ENCODE measurements around the gene OR52I2.

The OR52I2 gene

GRCh38 chr11:4581443-4581842 lies at the start of gene OR52I2:
Gene OR52I2, plus strand, starts transcription at chr11:4581743.
- in situ Hi-C loops (cut with MboI; ENCODE audit: low sequenced_read_pairs), result no loop called here

GRCh38 chr11:4539603-4540219 lies 41.8 kb upstream of the OR52I2 start:
- in situ Hi-C loops (cut with MboI; ENCODE audit: low sequenced_read_pairs), result loop anchor here (10.0 kb wide), 1 partner anchor 355 kb away; no protein-coding TSS in a partner anchor

DNA sequence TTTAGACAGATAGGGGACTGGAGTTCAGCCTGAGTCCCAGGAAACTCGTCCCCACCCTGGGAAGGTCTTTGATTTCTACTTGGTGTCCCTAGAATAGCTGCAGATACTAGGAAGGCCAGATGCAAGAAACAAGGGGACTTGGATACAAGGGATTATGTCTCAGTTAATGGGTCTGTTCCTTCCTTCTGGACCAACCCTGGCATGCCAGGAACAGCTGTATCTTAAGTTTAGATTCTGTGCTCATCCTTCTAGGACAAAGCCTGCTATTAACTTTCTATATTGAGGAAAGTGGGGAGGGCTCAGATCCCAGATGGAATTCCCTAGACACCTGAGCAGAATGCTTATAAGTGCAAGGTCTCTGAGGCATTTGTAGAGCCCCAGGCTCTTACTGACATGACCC lies 40.5 kb upstream of the OR52I2 start:
- in situ Hi-C loops (cut with MboI; ENCODE audit: low sequenced_read_pairs), result loop anchor here (10.0 kb wide), 1 partner anchor 356 kb away; no protein-coding TSS in a partner anchor

- in situ Hi-C loops (cut with MboI; ENCODE audit: low sequenced_read_pairs), result loop anchor here (10.0 kb wide), 1 partner anchor 359 kb away; no protein-coding TSS in a partner anchor
These were observed 38.0 kb upstream of the OR52I2 start for GRCh38 chr11:4543561-4543960.

- in situ Hi-C loops (cut with MboI; ENCODE audit: low sequenced_read_pairs), result loop anchor here (10.0 kb wide), 1 partner anchor 360 kb away; no protein-coding TSS in a partner anchor
These were observed 36.7 kb upstream of the OR52I2 start, which contains the start of gene OR52M1 for GRCh38 chr11:4544891-4545290. Gene OR52M1, plus strand, starts transcription at chr11:4545191. Its CDS starts 0 bp downstream, at chr11:4545191.

GRCh38 chr11:4546878-4547277 lies 34.7 kb upstream of the OR52I2 start:
- in situ Hi-C loops (cut with MboI; ENCODE audit: low sequenced_read_pairs), result loop anchor here (10.0 kb wide), 1 partner anchor 362 kb away; no protein-coding TSS in a partner anchor

- in situ Hi-C loops (cut with MboI; ENCODE audit: low sequenced_read_pairs), result loop anchor here (10.0 kb wide), 1 partner anchor 363 kb away; no protein-coding TSS in a partner anchor
These were observed 34.1 kb upstream of the OR52I2 start for GRCh38 chr11:4547416-4547815.

DNA sequence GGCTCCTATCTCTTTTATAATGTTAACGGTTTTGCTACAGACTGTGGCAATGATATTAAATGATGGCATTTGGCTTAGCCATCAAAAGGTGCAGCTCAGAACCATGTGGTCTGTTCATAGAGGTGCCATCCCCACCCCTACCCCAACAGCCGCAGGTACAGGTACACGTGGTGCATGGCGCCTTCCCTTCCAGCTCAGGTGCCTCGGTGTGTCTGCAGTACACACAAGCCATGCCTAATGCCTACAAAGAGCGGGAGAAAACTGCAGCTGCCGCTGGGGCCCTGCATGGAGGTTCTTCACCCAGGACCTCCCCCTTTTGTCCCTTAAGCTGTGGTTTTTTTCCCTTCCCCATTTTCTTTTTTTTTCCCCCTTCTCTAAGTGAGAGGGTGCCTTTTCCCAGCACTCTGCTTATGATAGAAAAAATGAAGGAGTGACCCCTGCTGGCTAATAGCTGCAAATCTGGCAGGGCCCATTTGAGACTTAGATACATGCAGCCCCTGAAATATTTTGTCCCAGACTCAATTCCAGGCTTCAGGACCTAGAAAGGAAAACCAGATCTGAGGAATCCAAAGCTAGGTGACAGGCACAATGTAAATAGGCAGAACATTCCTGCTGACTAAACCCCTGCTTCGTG lies 30.1 kb upstream of the OR52I2 start:
- in situ Hi-C loops (cut with MboI; ENCODE audit: low sequenced_read_pairs), result no loop called here

DNA sequence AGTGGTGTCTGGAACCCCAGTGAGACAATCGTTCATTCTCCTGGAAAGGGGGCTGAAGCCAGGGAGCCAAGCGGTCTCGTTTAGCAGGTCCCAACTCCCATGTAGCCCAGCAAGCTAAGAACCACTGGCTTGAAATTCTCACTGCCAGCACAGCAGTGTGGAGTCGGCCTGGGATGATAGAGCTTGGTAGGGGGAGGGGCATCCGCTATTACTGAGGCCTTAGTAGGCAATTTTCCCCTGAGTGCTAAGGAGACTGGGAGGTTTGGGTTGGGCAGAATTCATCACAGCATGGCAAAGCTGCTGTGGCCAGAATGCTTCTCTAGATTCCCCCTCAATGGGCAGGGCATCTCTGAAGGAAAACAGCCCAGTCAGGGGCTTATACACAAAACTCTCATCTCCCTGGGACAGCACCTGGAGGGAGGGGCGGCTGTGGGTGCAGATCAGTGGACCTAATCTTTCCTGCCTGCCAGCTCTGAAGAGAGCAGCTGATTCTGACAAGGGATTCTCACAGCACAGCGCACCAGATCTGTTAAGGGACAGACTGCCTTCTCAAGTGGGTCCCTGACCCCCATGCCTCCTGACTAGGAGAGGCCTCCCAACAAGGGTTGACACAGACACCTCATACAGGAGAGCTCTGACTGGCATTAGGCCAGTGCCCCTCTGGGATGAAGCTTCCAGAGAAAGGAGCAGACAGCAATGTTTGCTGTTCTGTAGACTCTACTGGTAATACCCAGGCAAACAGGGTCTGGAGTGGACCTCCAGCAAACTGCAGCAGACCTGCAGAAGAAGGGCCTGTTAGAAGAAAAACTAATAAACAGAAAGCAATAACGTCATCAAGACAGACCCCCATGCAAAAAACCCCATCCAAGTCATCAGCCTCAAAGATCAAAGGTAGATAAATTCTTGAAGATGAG lies 21.8 kb upstream of the OR52I2 start:
- in situ Hi-C loops (cut with MboI; ENCODE audit: low sequenced_read_pairs), result no loop called here

DNA sequence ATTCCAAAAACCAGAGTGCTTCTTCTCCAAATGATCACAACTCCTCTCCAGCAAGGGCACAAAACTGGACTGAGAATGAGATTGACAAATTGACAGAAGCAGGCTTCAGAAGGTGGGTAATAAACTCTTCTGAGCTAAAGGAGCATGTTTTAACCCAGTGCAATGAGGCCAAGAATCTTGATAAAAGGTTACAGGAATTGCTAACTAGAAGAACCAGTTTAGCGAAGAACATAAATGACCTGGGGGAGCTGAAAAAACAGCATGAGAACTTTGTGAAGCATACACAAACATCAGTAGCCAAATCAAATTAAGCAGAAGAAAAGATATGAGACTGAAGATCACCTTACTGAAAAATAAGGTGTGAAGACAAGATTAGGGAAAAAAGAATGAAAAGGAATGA lies 21.1 kb upstream of the OR52I2 start:
- in situ Hi-C loops (cut with MboI; ENCODE audit: low sequenced_read_pairs), result no loop called here

GRCh38 chr11:4565371-4565770 lies 16.2 kb upstream of the OR52I2 start:
- in situ Hi-C loops (cut with MboI; ENCODE audit: low sequenced_read_pairs), result no loop called here

DNA sequence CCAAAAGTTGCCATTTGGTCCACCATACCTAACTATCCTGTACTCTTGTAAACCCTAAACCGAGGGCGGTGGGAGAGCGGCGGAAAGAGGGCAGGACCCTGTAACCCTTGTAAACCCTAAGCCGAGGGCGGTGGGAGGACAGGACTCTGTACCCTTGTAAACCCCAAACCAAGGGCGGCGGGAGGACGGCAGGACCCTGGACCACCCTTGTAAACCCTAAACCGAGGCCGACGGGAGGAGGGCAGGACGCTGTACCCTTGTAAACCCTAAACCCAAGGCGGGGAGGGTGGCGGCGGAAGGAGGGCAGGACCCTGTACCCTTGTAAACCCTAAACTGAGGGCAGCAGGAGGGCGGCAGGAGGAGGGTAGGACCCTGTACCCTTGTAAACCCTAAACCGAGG lies 12.5 kb upstream of the OR52I2 start:
- in situ Hi-C loops (cut with MboI; ENCODE audit: low sequenced_read_pairs), result no loop called here

DNA sequence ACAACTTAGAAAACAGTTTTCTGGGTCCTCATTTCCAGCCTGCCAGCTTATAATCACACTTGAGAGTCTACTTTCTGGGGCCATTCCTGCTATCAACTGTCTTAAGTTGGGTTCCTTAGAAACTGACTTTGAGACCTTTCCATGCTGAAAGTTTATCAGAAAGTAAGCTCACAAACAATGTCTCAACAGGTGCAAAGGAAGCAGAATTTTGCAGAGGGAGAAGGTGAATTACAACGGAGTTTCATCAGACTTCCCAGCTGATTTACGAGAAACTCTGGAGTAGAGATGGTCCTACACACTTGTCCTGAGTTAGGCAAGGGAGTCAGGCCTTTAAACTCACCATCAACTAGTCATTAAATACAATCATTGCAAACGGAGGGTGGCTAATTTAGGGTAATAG lies 4.7 kb upstream of the OR52I2 start:
- in situ Hi-C loops (cut with MboI; ENCODE audit: low sequenced_read_pairs), result no loop called here

DNA sequence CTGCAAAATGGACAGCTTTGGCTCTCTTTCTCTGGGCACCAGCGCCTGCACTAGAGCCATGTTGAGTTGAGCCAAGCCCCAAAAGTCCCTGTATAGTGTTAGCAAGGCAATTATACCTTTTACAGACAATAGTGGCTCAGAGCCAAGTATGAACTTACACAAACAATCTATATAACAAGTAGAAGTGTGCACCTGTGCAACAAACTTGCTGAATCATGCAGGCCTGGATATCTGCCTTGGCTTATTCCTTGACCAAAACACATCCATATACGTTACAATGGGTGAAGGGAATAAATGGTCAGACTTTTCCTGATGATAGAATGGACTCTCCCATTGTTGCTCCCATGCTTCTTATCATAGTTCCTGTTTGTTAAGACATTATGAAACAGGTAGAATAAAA lies 3.8 kb upstream of the OR52I2 start:
- in situ Hi-C loops (cut with MboI; ENCODE audit: low sequenced_read_pairs), result no loop called here

GRCh38 chr11:4578624-4579023 lies 2.9 kb upstream of the OR52I2 start:
- in situ Hi-C loops (cut with MboI; ENCODE audit: low sequenced_read_pairs), result no loop called here

GRCh38 chr11:4580124-4580523 lies 1.4 kb upstream of the OR52I2 start:
- in situ Hi-C loops (cut with MboI; ENCODE audit: low sequenced_read_pairs), result no loop called here

DNA sequence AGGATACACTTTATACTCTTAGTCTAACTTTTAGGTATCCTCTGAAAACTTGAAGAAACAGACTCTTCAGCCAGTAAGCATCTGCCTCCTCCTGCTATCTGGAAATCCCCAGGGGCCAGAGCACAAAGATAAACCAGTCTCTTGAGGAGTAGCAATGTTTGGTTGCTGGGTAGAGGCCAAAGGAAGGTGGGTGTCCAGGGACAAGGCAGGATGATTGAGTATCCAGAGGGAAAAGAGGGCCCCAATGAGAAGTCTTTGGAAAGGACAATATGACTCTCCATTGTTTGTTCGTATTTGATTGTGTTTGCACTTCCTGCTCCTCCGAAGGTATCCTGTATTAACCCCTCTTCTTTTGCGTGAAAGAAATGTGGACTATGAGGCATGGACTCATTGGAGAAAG lies 7.5 kb downstream of the OR52I2 start:
- in situ Hi-C loops (cut with MboI; ENCODE audit: low sequenced_read_pairs), result no loop called here

- in situ Hi-C loops (cut with MboI; ENCODE audit: low sequenced_read_pairs), result no loop called here
These were observed 12.2 kb downstream of the OR52I2 start, which contains the start of gene OR52I1 for GRCh38 chr11:4593739-4594138. Gene OR52I1, plus strand, starts transcription at chr11:4594039. Its CDS starts 0 bp downstream, at chr11:4594039.

DNA sequence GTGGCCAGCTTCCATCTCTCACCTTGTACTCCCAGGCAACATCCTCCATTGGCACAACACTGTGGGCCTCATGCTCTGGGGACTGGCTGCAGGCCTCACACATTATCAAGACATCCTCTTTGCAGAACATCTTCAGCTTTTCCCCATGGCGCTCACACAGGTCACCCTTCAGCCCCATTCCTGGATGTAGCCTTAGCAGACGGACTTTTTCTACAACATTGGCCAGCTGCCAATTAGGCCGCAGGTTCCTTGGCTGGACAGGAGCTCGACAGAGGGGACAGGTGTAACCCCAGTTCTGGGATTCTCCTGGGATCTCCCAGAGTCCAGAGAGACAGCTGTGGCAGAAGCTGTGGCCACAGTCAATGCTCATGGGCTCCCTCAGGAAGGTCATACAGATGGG lies 23.5 kb downstream of the OR52I2 start:
- in situ Hi-C loops (cut with MboI; ENCODE audit: low sequenced_read_pairs), result no loop called here

DNA sequence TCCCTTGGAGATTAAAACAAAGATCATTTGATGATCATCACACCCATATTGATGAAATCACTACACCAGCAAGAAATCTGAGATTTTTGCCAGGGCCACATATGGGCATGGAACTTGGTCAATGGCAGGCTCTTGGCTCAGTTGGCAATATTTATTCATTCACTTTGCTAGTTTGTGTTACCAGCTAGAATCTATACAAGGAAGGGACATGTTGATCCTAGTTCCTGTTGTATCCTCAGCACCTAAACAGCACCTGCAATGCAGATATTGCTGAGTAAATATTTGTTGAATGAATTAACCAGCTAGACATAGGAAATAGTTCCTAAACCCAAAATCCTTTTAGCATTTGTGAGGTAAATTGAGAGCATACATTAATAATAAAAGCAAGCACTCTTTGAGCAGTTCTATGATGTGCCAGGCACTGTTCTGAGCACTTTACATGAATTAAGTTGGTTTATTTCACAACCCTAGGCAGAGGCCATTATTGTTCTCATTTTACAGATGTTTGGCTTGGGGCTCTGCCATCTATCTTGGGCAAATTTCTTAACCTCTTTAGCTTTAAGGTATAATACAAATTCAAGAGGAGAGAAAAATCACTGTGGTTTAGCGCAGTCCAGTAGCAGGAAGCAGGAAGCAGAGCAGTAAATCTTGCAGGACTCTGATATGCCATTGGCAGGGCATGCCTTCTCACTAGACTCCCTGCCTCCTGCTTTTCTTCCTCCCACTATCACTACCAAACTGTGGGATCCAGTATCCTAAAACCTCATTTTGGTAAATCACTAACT lies 24.9 kb downstream of the OR52I2 start:
- in situ Hi-C loops (cut with MboI; ENCODE audit: low sequenced_read_pairs), result no loop called here

Measured in HL-60/S4 treated with phorbol 12-myristate 13-acetate at 8.2 ng/mL for 4 days and 3 days (cell line).